Astrocyte of the spinal cord (primary cell): Measurements from ENCODE around the gene HDAC10.
A peak's percentile ranks its signal among the peaks of the same experiment; 100 is the strongest.

Experiments
- DNase-seq: peaks from one replicate; pipeline ENCODE4 v3.0.0; 2011; ENCODE audit warnings: low read depth, low spot score
- H3K4me3 ChIP-seq: 2 replicates; pipeline ENCODE4 v1.5.1; 2011; ENCODE audit warnings: low read depth, mild to moderate bottlenecking, low read length, moderate library complexity
- CTCF ChIP-seq: IDR thresholded peaks from 2 replicates; pipeline ENCODE4 v1.5.1; 2012; ENCODE audit warnings: low read depth, mild to moderate bottlenecking, low read length, inconsistent platforms
- in situ Hi-C: cut with HindIII; loops from 2 replicates; pipeline ENCODE4 v1.10.0; 2017; ENCODE audit warnings: low sequenced_read_pairs

The HDAC10 gene

GRCh38 chr22:50264946-50265669 is 14.0 kb upstream of the HDAC10 start:
- no peak for DNase-seq
- H3K4me3 ChIP-seq = no peak overlapping the region
- in situ Hi-C loops = no loop called here
- TF ChIP-seq CTCF = no peak

GRCh38 chr22:50264104-50264745 is 13.2 kb upstream of the HDAC10 start:
- H3K4me3 ChIP-seq = no peak overlapping the region
- in situ Hi-C loops = no loop called here
- no peak for TF ChIP-seq CTCF
- no peak for DNase-seq

DNA sequence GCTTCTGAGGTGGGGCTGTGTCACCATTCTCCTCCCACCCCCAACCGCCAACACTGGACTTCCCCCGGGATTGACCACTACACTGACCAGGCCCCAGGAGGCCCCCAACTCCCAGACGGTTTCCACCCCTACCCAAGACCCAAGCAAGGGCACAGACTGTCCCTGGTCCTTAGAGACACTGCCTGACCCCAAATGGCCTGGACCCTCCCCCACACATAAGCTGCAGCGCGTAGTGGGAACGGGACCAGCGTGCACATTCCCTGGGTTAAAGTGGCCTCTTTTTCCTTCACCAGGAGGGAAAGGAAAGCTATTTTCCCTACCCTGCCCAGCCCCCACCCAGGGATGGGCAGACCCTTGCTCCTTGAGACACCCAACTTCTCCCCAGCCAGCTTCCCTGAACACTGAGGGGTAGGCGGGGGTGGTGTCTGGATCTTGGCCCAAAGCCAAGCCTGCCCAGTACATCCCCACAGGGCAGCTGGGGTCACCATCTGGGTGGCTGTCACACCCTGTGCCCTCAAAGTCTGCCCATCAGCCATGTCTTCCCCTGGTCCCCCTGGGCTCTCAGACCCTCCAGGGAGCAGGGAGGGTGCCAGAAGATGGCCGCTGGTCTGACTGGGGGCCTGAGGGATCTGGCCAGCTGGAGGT is 12.0 kb upstream of the HDAC10 start:
- no peak overlapping the region for H3K4me3 ChIP-seq
- in situ Hi-C loops = no loop called here
- TF ChIP-seq CTCF = no peak
- no peak for DNase-seq

DNA sequence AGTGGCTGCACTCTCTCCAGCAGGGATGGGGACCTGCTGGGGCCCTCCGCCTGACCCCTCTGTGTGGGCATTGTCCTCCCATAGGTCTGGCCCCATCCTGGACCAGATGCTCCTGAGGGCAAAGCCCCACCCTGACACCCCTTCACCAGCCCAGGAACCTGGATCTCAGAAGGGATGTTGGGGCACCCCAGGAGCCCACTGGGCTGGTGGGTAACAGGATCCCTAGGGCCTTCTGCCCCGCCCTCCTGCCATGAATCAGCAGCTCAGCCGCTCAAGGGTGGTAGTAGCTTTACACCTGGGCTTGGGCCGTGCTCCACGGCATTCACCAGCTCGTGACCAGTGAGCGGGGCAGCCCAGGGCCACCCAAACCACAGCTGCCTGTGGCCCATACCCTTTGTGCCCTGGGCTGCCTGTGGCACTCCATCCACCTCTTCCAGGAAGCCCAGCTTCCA is 11.4 kb upstream of the HDAC10 start:
- no peak overlapping the region for H3K4me3 ChIP-seq
- no peak for TF ChIP-seq CTCF
- no peak for DNase-seq
- in situ Hi-C loops = no loop called here

GRCh38 chr22:50261615-50262459 is 10.8 kb upstream of the HDAC10 start, which contains the start of gene MAPK12:
Gene MAPK12 (minus strand): TSS chr22:50261683. CDS start chr22:50261509, 174 bp downstream.
- TF ChIP-seq CTCF = no peak
- H3K4me3 ChIP-seq = peak within 1 kb of the TSS; percentile 63
- no peak for DNase-seq
- in situ Hi-C loops = no loop called here
